Neural cell (in vitro differentiated cells): ENCODE data around the gene MYF6.

Experiments used
- CTCF ChIP-seq: fragments of 450-650 bp; IDR thresholded peaks from 2 replicates; pipeline ENCODE4 v1.5.1; 2014; ENCODE audit warnings: antibody characterized with exemption, mild to moderate bottlenecking, moderate library complexity; ENCODE audit not compliant: poor library complexity, severe bottlenecking
- EP300 ChIP-seq: fragments of 450-650 bp; conservative IDR thresholded peaks from 2 replicates; pipeline ENCODE4 v1.6.1; 2014; ENCODE audit warnings: antibody characterized with exemption, mild to moderate bottlenecking, moderate library complexity; ENCODE audit not compliant: poor library complexity, severe bottlenecking
- EZH2 ChIP-seq: fragments of 200-600, 300-800 bp; shearing (Covaris generic), sonication (generic); IDR thresholded peaks from 2 replicates; pipeline ENCODE4 v1.6.1; 2014; ENCODE audit warnings: antibody characterized with exemption, low read length, borderline replicate concordance, mild to moderate bottlenecking; ENCODE audit not compliant: insufficient read depth, poor library complexity, severe bottlenecking
- MXI1 ChIP-seq: fragments of 450-650 bp; conservative IDR thresholded peaks from 2 replicates; pipeline ENCODE4 v1.6.1; 2014; ENCODE audit warnings: antibody characterized with exemption, mild to moderate bottlenecking; ENCODE audit not compliant: poor library complexity, severe bottlenecking
- POLR2AphosphoS5 ChIP-seq: IDR thresholded peaks from 2 replicates; pipeline ENCODE4 v1.6.1; 2012
- REST ChIP-seq: IDR thresholded peaks from 2 replicates; pipeline ENCODE4 v1.6.1; 2012; ENCODE audit warnings: borderline replicate concordance

GRCh38 chr12:80713419-80713818, 6.0 kb downstream of the MYF6 start:
- TF ChIP-seq CTCF (no peak), MXI1 (no peak), EP300 (no peak), REST (no peak), EZH2 (no peak), POLR2AphosphoS5 (no peak)
